Ammon's horn (tissue), 1 donor: ENCODE results near the gene SSH2.
"Not testable (repeated sequence)": the region's sequence is repeated elsewhere in the genome, so short reads cannot be mapped to it uniquely, and the experiment has no call there.

ENCODE experiments used
- DNase-seq: peaks from one replicate; pipeline ENCODE4 v3.0.0-alpha.2; 2016; ENCODE audit warnings: low spot score

The SSH2 gene

GRCh38 chr17:29709866-29710519 is 220.0 kb downstream of the SSH2 start:
- no peak for DNase-seq

- DNase-seq, result no peak
Measured at GRCh38 chr17:29707212-29707571, 222.8 kb downstream of the SSH2 start.

GRCh38 chr17:29706045-29706431 is 224.0 kb downstream of the SSH2 start:
- no peak for DNase-seq

GRCh38 chr17:29705386-29705785 is 224.6 kb downstream of the SSH2 start:
- DNase-seq, result no peak

- peak; percentile 70 for DNase-seq
Measured at GRCh38 chr17:29699283-29699682, 230.7 kb downstream of the SSH2 start.

GRCh38 chr17:29698837-29699236 is 231.2 kb downstream of the SSH2 start:
- no peak for DNase-seq

GRCh38 chr17:29698019-29698777 is 231.8 kb downstream of the SSH2 start:
- no peak for DNase-seq

- DNase-seq, result no peak
Measured at GRCh38 chr17:29697371-29697770, 232.7 kb downstream of the SSH2 start.

- no peak for DNase-seq
Measured at GRCh38 chr17:29694918-29695563, 235.0 kb downstream of the SSH2 start.

- no peak for DNase-seq
Measured at GRCh38 chr17:29693751-29694150, 236.3 kb downstream of the SSH2 start.

GRCh38 chr17:29687596-29687995 is 242.4 kb downstream of the SSH2 start:
- peak; percentile 71 for DNase-seq

- DNase-seq, result peak; percentile 45
Measured at GRCh38 chr17:29686993-29687590, 242.9 kb downstream of the SSH2 start.

GRCh38 chr17:29683481-29683880 is 246.5 kb downstream of the SSH2 start:
- DNase-seq, result no peak

- DNase-seq, result no peak
Measured at GRCh38 chr17:29682987-29683386, 247.0 kb downstream of the SSH2 start.

GRCh38 chr17:29682054-29682453 is 248.0 kb downstream of the SSH2 start:
- DNase-seq, result no peak

- no peak for DNase-seq
Measured at GRCh38 chr17:29677824-29678223, 252.2 kb downstream of the SSH2 start.

GRCh38 chr17:29677221-29677791 is 252.7 kb downstream of the SSH2 start:
- peak; percentile 48 for DNase-seq

- DNase-seq, result not testable (repeated sequence)
Measured at GRCh38 chr17:29675961-29676360, 254.1 kb downstream of the SSH2 start.

GRCh38 chr17:29674281-29674680 is 255.7 kb downstream of the SSH2 start:
- no peak for DNase-seq

GRCh38 chr17:29671661-29672060 is 258.4 kb downstream of the SSH2 start:
- no peak for DNase-seq

GRCh38 chr17:29669266-29669665 is 260.8 kb downstream of the SSH2 start:
- no peak for DNase-seq

GRCh38 chr17:29667969-29668368 is 262.1 kb downstream of the SSH2 start:
- no peak for DNase-seq

- no peak for DNase-seq
Measured at GRCh38 chr17:29665481-29665810, 264.6 kb downstream of the SSH2 start.
